HEK293 (cell line): Measurements from ENCODE around the gene FCHSD1.

ENCODE experiments used
- CTCF ChIA-PET: fragments of 350-600 bp; formaldehyde crosslinking; extraction: SDS; loops from one replicate; lab custom pipeline; 2021; ENCODE audit warnings: antibody characterized with exemption; lab: Yijun Ruan, JAX
- POLR2A ChIA-PET: fragments of 300-600 bp; formaldehyde crosslinking; extraction: SDS; loops from one replicate; lab custom pipeline; 2020; ENCODE audit warnings: antibody characterized with exemption, inconsistent platforms; lab: Yijun Ruan, JAX
- H3K27ac ChIP-seq: fragments of 200-500 bp; sonication (Bioruptor generic); 2 replicates; pipeline ENCODE4 v1.5.1; 2014; ENCODE audit warnings: low read depth, low read length, control low read depth, inconsistent platforms; ENCODE audit errors: extremely low read depth
- H3K36me3 ChIP-seq, 2 experiments: fragments of 200-500 bp in 1 of 2; sonication (Bioruptor generic) in 1 of 2; 1 replicate in 1 of 2; 2 replicates in 1 of 2; pipeline ENCODE4 v1.5.1; 2014 to 2017; ENCODE audit warnings: inconsistent platforms in 2 of 2, low read length in 2 of 2; ENCODE audit not compliant: control insufficient read depth in 2 of 2, insufficient read depth in 1 of 2
- H3K4me1 ChIP-seq: fragments of 200-500 bp; sonication (Bioruptor generic); 2 replicates; pipeline ENCODE4 v1.5.1; 2014; ENCODE audit warnings: mild to moderate bottlenecking, low read length, inconsistent platforms; ENCODE audit not compliant: control insufficient read depth, insufficient read depth
- H3K4me3 ChIP-seq: 2 replicates; pipeline ENCODE4 v1.5.1; 2011; ENCODE audit warnings: low read depth, mild to moderate bottlenecking, control low read depth, low read length, moderate library complexity
- H3K9me3 ChIP-seq: fragments of 200-500 bp; sonication (Bioruptor generic); 2 replicates; pipeline ENCODE4 v1.5.1; 2014; ENCODE audit warnings: low read depth, low read length, inconsistent platforms; ENCODE audit not compliant: control insufficient read depth, insufficient read depth
- ATF2 ChIP-seq: fragments of 450-650 bp; formaldehyde crosslinking; IDR thresholded peaks from 2 replicates; pipeline ENCODE4 v1.5.1; 2016; ENCODE audit warnings: missing biosample characterization, missing genetic modification characterization, low read depth
- KLF17 ChIP-seq: fragments of 450-650 bp; formaldehyde crosslinking; IDR thresholded peaks from 2 replicates; pipeline ENCODE4 v1.5.1; 2016; ENCODE audit warnings: missing biosample characterization, missing genetic modification characterization
- MYNN ChIP-seq: fragments of 450-650 bp; formaldehyde crosslinking; IDR thresholded peaks from 2 replicates; pipeline ENCODE4 v1.5.1; 2016; ENCODE audit warnings: missing biosample characterization, missing genetic modification characterization, borderline replicate concordance
- MZF1 ChIP-seq: fragments of 450-650 bp; formaldehyde crosslinking; IDR thresholded peaks from 2 replicates; pipeline ENCODE4 v1.5.1; 2017; ENCODE audit warnings: missing biosample characterization, missing genetic modification characterization, borderline replicate concordance
- PRDM1 ChIP-seq: fragments of 450-650 bp; formaldehyde crosslinking; IDR thresholded peaks from 2 replicates; pipeline ENCODE4; 2016; ENCODE audit warnings: missing biosample characterization, missing genetic modification characterization
- PRDM10 ChIP-seq: fragments of 450-650 bp; formaldehyde crosslinking; IDR thresholded peaks from 2 replicates; pipeline ENCODE4 v1.5.1; 2016; ENCODE audit warnings: missing biosample characterization, missing genetic modification characterization
- REPIN1 ChIP-seq: fragments of 450-650 bp; formaldehyde crosslinking; IDR thresholded peaks from 2 replicates; pipeline ENCODE4 v1.5.1; 2017; ENCODE audit warnings: missing biosample characterization, missing genetic modification characterization, low read depth
- SP3 ChIP-seq: fragments of 450-650 bp; formaldehyde crosslinking; IDR thresholded peaks from 2 replicates; pipeline ENCODE4 v1.5.1; 2016; ENCODE audit warnings: missing biosample characterization, missing genetic modification characterization
- ZBTB11 ChIP-seq: fragments of 450-650 bp; formaldehyde crosslinking; conservative IDR thresholded peaks from 2 replicates; pipeline ENCODE4 v1.5.1; 2016; ENCODE audit warnings: low read depth, missing biosample characterization, missing genetic modification characterization
- ZNF138 ChIP-seq: fragments of 450-650 bp; formaldehyde crosslinking; IDR thresholded peaks from 2 replicates; pipeline ENCODE4 v1.5.1; 2016; ENCODE audit warnings: missing biosample characterization, missing genetic modification characterization, borderline replicate concordance
- ZNF140 ChIP-seq: fragments of 450-650 bp; formaldehyde crosslinking; IDR thresholded peaks from 2 replicates; pipeline ENCODE4 v1.5.1; 2016; ENCODE audit warnings: missing biosample characterization, missing genetic modification characterization
- ZNF157 ChIP-seq: fragments of 450-650 bp; formaldehyde crosslinking; IDR thresholded peaks from 2 replicates; pipeline ENCODE4 v1.5.1; 2016; ENCODE audit warnings: missing biosample characterization, missing genetic modification characterization
- ZNF24 ChIP-seq: fragments of 450-650 bp; formaldehyde crosslinking; IDR thresholded peaks from 2 replicates; pipeline ENCODE4 v1.5.1; 2016; ENCODE audit warnings: missing biosample characterization, missing genetic modification characterization
- ZNF274 ChIP-seq, 2 experiments: fragments of 200-500 bp in 1 of 2; fragments of 450-650 bp in 1 of 2; sonication (Bioruptor generic) in 1 of 2; formaldehyde crosslinking in 1 of 2; IDR thresholded peaks; 2 replicates each; pipeline versions ENCODE4 v1.5.1 to v1.6.1; 2014 to 2016; ENCODE audit warnings: borderline replicate concordance in 1 of 2, inconsistent platforms in 1 of 2, low read length in 1 of 2, missing biosample characterization in 1 of 2, missing genetic modification characterization in 1 of 2
- ZNF398 ChIP-seq: fragments of 450-650 bp; formaldehyde crosslinking; IDR thresholded peaks from 2 replicates; pipeline ENCODE4 v1.5.1; 2017; ENCODE audit warnings: missing biosample characterization, missing genetic modification characterization
- ZNF629 ChIP-seq: fragments of 450-650 bp; formaldehyde crosslinking; IDR thresholded peaks from 2 replicates; pipeline ENCODE4 v1.5.1; 2017; ENCODE audit warnings: missing biosample characterization, missing genetic modification characterization
- ZNF792 ChIP-seq: fragments of 450-650 bp; formaldehyde crosslinking; IDR thresholded peaks from 2 replicates; pipeline ENCODE4 v1.5.1; 2016; ENCODE audit warnings: missing biosample characterization, missing genetic modification characterization
- ZNF843 ChIP-seq: fragments of 450-650 bp; formaldehyde crosslinking; IDR thresholded peaks from 2 replicates; pipeline ENCODE4 v1.5.1; 2016; ENCODE audit warnings: missing biosample characterization, missing genetic modification characterization

Gene FCHSD1

GRCh38 chr5:141646026-141646425 lies 5.2 kb downstream of the FCHSD1 start:
- Histone ChIP-seq H3K9me3 (no peaks in the 10 kb centered on the region), H3K36me3 (peaks cover 0 to 25% of the 10 kb centered on the region in 2 experiments; a peak in 1 of 3 replicates), H3K4me1 (no peaks in the 10 kb centered on the region), H3K4me3 (no peak overlapping the region), H3K27ac (no peak overlapping the region)
- ChIA-PET POLR2A (interaction anchor here (1.4 kb wide), 1 partner anchor 275 kb away, joined by 4 read pairs; no protein-coding TSS in a partner anchor), CTCF (interaction anchor here (1.4 kb wide), 1 partner anchor 234 kb away, joined by 4 read pairs; no protein-coding TSS in a partner anchor)
- TF ChIP-seq PRDM10 (tag by site-specific recombination) (no peak), ZNF274 (IDR thresholded peaks at IDR 0.05; ENCODE audit: low read length) (no peak), ZNF274 (tag by site-specific recombination; IDR thresholded peaks at IDR 0.05; ENCODE audit: borderline replicate concordance) (no peak), ZNF629 (tag by site-specific recombination) (0 out of 2 replicates have a peak, but pooled peaks have one; percentile 16), ATF2 (peak; percentile 30; the same call in 1 of the 2 replicates)
- TF ChIP-seq, all 188 proteins: peak for 2

- Histone ChIP-seq H3K36me3 (peaks cover 0 to 39% of the 10 kb centered on the region in 2 experiments; a peak in 1 of 3 replicates), H3K27ac (no peak overlapping the region), H3K4me3 (no peak overlapping the region), H3K4me1 (no peaks in the 10 kb centered on the region; the same call in 1 of the 2 replicates), H3K9me3 (no peaks in the 10 kb centered on the region)
- ChIA-PET POLR2A (interaction anchor here (0.9 kb wide), 1 partner anchor 23 kb away, joined by 3 read pairs; the partner anchor contains the start of gene DIAPH1), CTCF (interaction anchor here (0.9 to 2.2 kb wide), 8 partner anchors 11 to 183 kb away, joined by 3 to 10 read pairs (median 3); partner anchors contain the start of gene DIAPH1)
- no peak for TF ChIP-seq ZNF140 (tag by site-specific recombination)
- no peak for TF ChIP-seq MYNN (tag by site-specific recombination)
- no peak for TF ChIP-seq KLF17 (tag by site-specific recombination)
- TF ChIP-seq ZNF843 = no peak
- no peak for TF ChIP-seq ZBTB11
- TF ChIP-seq ZNF138 = no peak
- peak; percentile 31; the same call in 1 of the 2 replicates for TF ChIP-seq SP3
- peak; percentile 62 for TF ChIP-seq ZNF398 (tag by site-specific recombination)
- no peak for TF ChIP-seq MZF1 (tag by site-specific recombination)
- peak; percentile 36; the same call in 1 of the 2 replicates for TF ChIP-seq ZNF629 (tag by site-specific recombination)
- TF ChIP-seq ZNF792 (tag by site-specific recombination) = no peak
- TF ChIP-seq REPIN1 = no peak
- TF ChIP-seq ZNF157 (tag by site-specific recombination) = no peak
- peak; percentile 91 for TF ChIP-seq PRDM1 (tag by site-specific recombination)
- TF ChIP-seq ZNF24 (tag by site-specific recombination) = no peak
These were observed 9.5 kb downstream of the FCHSD1 start for GRCh38 chr5:141641634-141642267.
